IMR-90 (cell line): ENCODE results near the gene NUBPL. TPM values are rescaled to one million over a fixed set of nuclear protein-coding genes. Genes with fewer than 3 reads are reported as not detected.
"Not testable (repeated sequence)": the region's sequence is repeated elsewhere in the genome, so short reads cannot be mapped to it uniquely, and the experiment has no call there.

Experiments used
- ATAC-seq: fragments of 200-7000 bp; cut with Tn5 transposase; 2 replicates; pipeline ENCODE4 v1.9.1; 2020; ENCODE audit warnings: low read depth, mild to moderate bottlenecking, moderate library complexity
- BruUV-seq: library from RNA; stranded (reverse); fragments of 400-500 nt; replicated peaks from 2 replicates; lab custom pipeline; 2021; lab: Mats Ljungman, UMichigan
- CTCF ChIA-PET: fragments of 300-600 bp; formaldehyde crosslinking; extraction: SDS; loops from one replicate; lab custom pipeline; 2021; ENCODE audit warnings: antibody characterized with exemption; lab: Yijun Ruan, JAX
- POLR2A ChIA-PET: fragments of 300-600 bp; sonication (Branson Sonifier 250); formaldehyde crosslinking; loops from one replicate; lab custom pipeline; 2022; ENCODE audit warnings: antibody characterized with exemption; ENCODE audit not compliant: unreplicated experiment; lab: Charles Lee
- DNase-seq: peaks from one replicate; pipeline ENCODE4 v3.0.0; 2013
- H2AFZ ChIP-seq: replicated peaks from 2 replicates; pipeline ENCODE3; 2013; ENCODE audit warnings: low read length, mild to moderate bottlenecking; ENCODE audit not compliant: poor library complexity
- H2AK5ac ChIP-seq: 2 replicates; pipeline ENCODE4 v1.6.1; 2013; ENCODE audit warnings: low read depth, low read length, inconsistent platforms
- H2AK9ac ChIP-seq: replicated peaks from 2 replicates; pipeline ENCODE3; 2013; ENCODE audit warnings: mild to moderate bottlenecking, low read depth, low read length, moderate library complexity; ENCODE audit not compliant: poor library complexity
- H2BK120ac ChIP-seq: 2 replicates; pipeline ENCODE4 v1.6.1; 2013; ENCODE audit warnings: low read depth, low read length, inconsistent platforms
- H2BK15ac ChIP-seq: 3 replicates; pipeline ENCODE4 v1.6.1; 2013; ENCODE audit warnings: low read depth, low read length, inconsistent platforms
- H2BK20ac ChIP-seq: 2 replicates; pipeline ENCODE4 v1.6.1; 2013; ENCODE audit warnings: low read depth, mild to moderate bottlenecking, inconsistent platforms, low read length, moderate library complexity
- H2BK5ac ChIP-seq: 2 replicates; pipeline ENCODE4 v1.6.1; 2013; ENCODE audit warnings: mild to moderate bottlenecking, low read depth, low read length, inconsistent platforms; ENCODE audit not compliant: poor library complexity, severe bottlenecking
- H3K14ac ChIP-seq: replicated peaks from 2 replicates; pipeline ENCODE4 v1.6.1; 2013; ENCODE audit warnings: low read depth, low read length, inconsistent platforms
- H3K18ac ChIP-seq: 2 replicates; pipeline ENCODE4 v1.6.1; 2013; ENCODE audit warnings: low read depth, low read length, control low read depth
- H3K23ac ChIP-seq: 2 replicates; pipeline ENCODE4 v1.6.1; 2013; ENCODE audit warnings: low read depth, low read length, inconsistent platforms
- H3K27ac ChIP-seq: 2 replicates; pipeline ENCODE4 v1.5.1; 2013; ENCODE audit warnings: mild to moderate bottlenecking, control low read depth, low read length; ENCODE audit not compliant: insufficient read depth
- H3K27me3 ChIP-seq: 2 replicates; pipeline ENCODE4 v1.6.1; 2013; ENCODE audit warnings: low read length; ENCODE audit not compliant: control insufficient read depth, insufficient read depth
- H3K36me3 ChIP-seq: 2 replicates; pipeline ENCODE4 v1.6.1; 2013; ENCODE audit warnings: low read length, mixed read lengths; ENCODE audit not compliant: control insufficient read depth, insufficient read depth
- H3K4ac ChIP-seq: 2 replicates; pipeline ENCODE4 v1.6.1; 2013; ENCODE audit warnings: low read depth, low read length, inconsistent platforms
- H3K4me1 ChIP-seq: 2 replicates; pipeline ENCODE4 v1.6.1; 2013; ENCODE audit warnings: low read length, mixed read lengths; ENCODE audit not compliant: control insufficient read depth, insufficient read depth
- H3K4me2 ChIP-seq: 2 replicates; pipeline ENCODE4 v1.6.1; 2013; ENCODE audit warnings: low read depth, mild to moderate bottlenecking, control low read depth, low read length, moderate library complexity
- H3K4me3 ChIP-seq: 2 replicates; pipeline ENCODE4 v1.5.1; 2013; ENCODE audit warnings: low read depth, mild to moderate bottlenecking, control low read depth, low read length, moderate library complexity; ENCODE audit not compliant: insufficient read depth
- H3K56ac ChIP-seq: 2 replicates; pipeline ENCODE4 v1.6.1; 2013; ENCODE audit warnings: low read length, inconsistent platforms; ENCODE audit not compliant: insufficient read depth; ENCODE audit errors: extremely low read depth
- H3K79me1 ChIP-seq, 2 experiments: 2 replicates each; pipeline ENCODE4 v1.6.1; 2013; ENCODE audit warnings: low read length in 2 of 2, inconsistent platforms in 1 of 2, low read depth in 1 of 2
- H3K9ac ChIP-seq: 2 replicates; pipeline ENCODE4 v1.6.1; 2013; ENCODE audit warnings: low read depth, low read length, control low read depth
- H3K9me1 ChIP-seq: 2 replicates; pipeline ENCODE4 v1.6.1; 2013; ENCODE audit warnings: low read length, inconsistent platforms; ENCODE audit not compliant: insufficient read depth
- H3K9me3 ChIP-seq: 2 replicates; pipeline ENCODE4 v1.6.1; 2013; ENCODE audit warnings: low read length; ENCODE audit not compliant: control insufficient read depth, insufficient read depth
- H4K20me1 ChIP-seq: 2 replicates; pipeline ENCODE4 v1.6.1; 2013; ENCODE audit warnings: low read length, inconsistent platforms; ENCODE audit not compliant: insufficient read depth
- H4K5ac ChIP-seq: 2 replicates; pipeline ENCODE4 v1.6.1; 2013; ENCODE audit warnings: mild to moderate bottlenecking, low read depth, low read length, control low read depth
- H4K8ac ChIP-seq, 2 experiments: 2 replicates each; pipeline ENCODE4 v1.6.1; 2013; ENCODE audit warnings: low read depth in 2 of 2, low read length in 2 of 2, control low read depth in 1 of 2, inconsistent platforms in 1 of 2
- H4K91ac ChIP-seq: 2 replicates; pipeline ENCODE4 v1.6.1; 2013; ENCODE audit warnings: low read depth, low read length, inconsistent platforms; ENCODE audit not compliant: insufficient read depth
- WGBS, 2 experiments: methylation state at CpG; one replicate each; pipeline versions ENCODE4 v1.1.5 to v1.1.7; 2013; ENCODE audit warnings: missing lambda C conversion rate in 2 of 2; ENCODE audit not compliant: insufficient read length in 1 of 2; ENCODE audit errors: extremely low coverage in 2 of 2; 5-methylcytosine and 5-hydroxymethylcytosine counted together
- dilution Hi-C: fragments of 300-500 bp; cut with HindIII; formaldehyde crosslinking; loops from one replicate; pipeline ENCODE4 v1.14.3; 2018; ENCODE audit warnings: low sequenced_read_pairs; ENCODE audit not compliant: unreplicated experiment
- in situ Hi-C: fragments of 300-500 bp; cut with MboI; formaldehyde crosslinking; loops from 3 replicates; pipeline ENCODE4 v1.14.3; 2019; ENCODE audit warnings: low sequenced_read_pairs, inconsistent platforms, mixed read lengths
- intact Hi-C: fragments of 100-400 bp; cut with micrococcal nuclease; formaldehyde crosslinking; loops from 2 replicates; pipeline ENCODE4 v1.10.0; 2022
- polyA plus RNA-seq, 3 experiments: library from polyadenylated mRNA; depleted of rRNA; stranded (reverse); fragments of >200 nt; gene quantifications; 2 replicates each; pipeline ENCODE4 v1.2.3, GENCODE V29; 2012; ENCODE audit warnings: low replicate concordance in 1 of 3
- total RNA-seq: library from RNA; depleted of rRNA; stranded (reverse); fragments of >200 nt; gene quantifications from 2 replicates; pipeline ENCODE4 v1.2.3, GENCODE V29; 2012

The NUBPL gene
- total and polyA plus RNA-seq, 2 of the 4 experiments (the other 2 are of a cell fraction) = 5.4 to 11.5 TPM

DNA sequence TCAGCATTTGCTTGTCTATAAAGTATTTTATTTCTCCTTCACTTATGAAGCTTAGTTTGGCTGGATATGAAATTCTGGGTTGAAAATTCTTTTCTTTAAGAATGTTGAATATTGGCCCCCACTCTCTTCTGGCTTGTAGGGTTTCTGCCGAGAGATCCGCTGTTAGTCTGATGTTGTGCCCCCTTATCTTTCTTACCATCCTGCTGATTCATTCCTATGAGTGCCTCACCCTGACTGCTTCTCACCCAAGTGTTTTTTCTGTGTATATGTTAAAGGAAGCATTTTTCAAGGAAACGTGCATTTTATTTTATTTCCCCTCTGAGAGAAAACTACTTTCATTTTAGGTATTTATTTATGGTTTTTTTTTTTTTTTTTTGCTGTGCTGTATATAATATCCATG is 236.7 kb downstream of the NUBPL start:
- H3K27ac ChIP-seq, H3K4me3 ChIP-seq, BruUV-seq, H2AK5ac ChIP-seq, CTCF ChIA-PET, H2BK5ac ChIP-seq, H3K56ac ChIP-seq, H3K9me1 ChIP-seq, H3K14ac ChIP-seq, DNase-seq, H4K20me1 ChIP-seq, dilution Hi-C loops, H4K5ac ChIP-seq, H3K36me3 ChIP-seq, in situ Hi-C loops, H3K27me3 ChIP-seq, ATAC-seq, intact Hi-C loops, H4K91ac ChIP-seq, POLR2A ChIA-PET, H3K4ac ChIP-seq, H3K79me1 ChIP-seq, H2AFZ ChIP-seq, H3K4me2 ChIP-seq, H3K9me3 ChIP-seq, H2BK120ac ChIP-seq, H3K18ac ChIP-seq, H2AK9ac ChIP-seq, H2BK15ac ChIP-seq, H3K4me1 ChIP-seq, H3K9ac ChIP-seq, H3K23ac ChIP-seq, H2BK20ac ChIP-seq, H4K8ac ChIP-seq: not testable (repeated sequence)
- WGBS, 2 experiments = no CpG with 5 or more reads among the region's 3 CpGs
